ENCODE measurements around the gene FLNC. TPM values are rescaled to one million over a fixed set of nuclear protein-coding genes. Genes with fewer than 3 reads are reported as not detected.

Gene FLNC
- total RNA-seq, 4 donors from 2014 or later: 4.2 to 23.1 (median 6.5) TPM

- H3K36me3 ChIP-seq: no peaks in the 10 kb centered on the region
- no peak overlapping the region for H3K27ac ChIP-seq
- DNase-seq: no peak
- TF ChIP-seq POLR2A (IDR thresholded peaks at IDR 0.05) (no peak), CTCF (IDR thresholded peaks at IDR 0.05) (no peak)
- peaks cover 0 to 16% (median 2%) of the 10 kb centered on the region in 4 donors for H3K4me1 ChIP-seq
- no peaks in the 10 kb centered on the region for H3K9me3 ChIP-seq
- no peaks in the 10 kb centered on the region for H3K27me3 ChIP-seq
- H3K4me3 ChIP-seq: no peak overlapping the region
Measured at GRCh38 chr7:128882134-128882533, 51.9 kb downstream of the FLNC start.

- H3K9me3 ChIP-seq: no peaks in the 10 kb centered on the region
- no peaks in the 10 kb centered on the region for H3K36me3 ChIP-seq
- peak overlapping the region in 3 of 4 donors; percentile 61 to 76 (median 75) for H3K27ac ChIP-seq
- TF ChIP-seq CTCF (IDR thresholded peaks at IDR 0.05) (peak; percentile 58 to 97 (median 90)), POLR2A (IDR thresholded peaks at IDR 0.05) (peak; percentile 39 to 64)
- H3K4me3 ChIP-seq: peak overlapping the region; percentile 41 to 50 (median 49)
- no peaks in the 10 kb centered on the region for H3K27me3 ChIP-seq
- peak; percentile 85 to 94 (median 92) for DNase-seq
- peaks cover 0 to 11% (median 2%) of the 10 kb centered on the region in 4 donors for H3K4me1 ChIP-seq
Measured at GRCh38 chr7:128883622-128884448, 53.6 kb downstream of the FLNC start.

DNA sequence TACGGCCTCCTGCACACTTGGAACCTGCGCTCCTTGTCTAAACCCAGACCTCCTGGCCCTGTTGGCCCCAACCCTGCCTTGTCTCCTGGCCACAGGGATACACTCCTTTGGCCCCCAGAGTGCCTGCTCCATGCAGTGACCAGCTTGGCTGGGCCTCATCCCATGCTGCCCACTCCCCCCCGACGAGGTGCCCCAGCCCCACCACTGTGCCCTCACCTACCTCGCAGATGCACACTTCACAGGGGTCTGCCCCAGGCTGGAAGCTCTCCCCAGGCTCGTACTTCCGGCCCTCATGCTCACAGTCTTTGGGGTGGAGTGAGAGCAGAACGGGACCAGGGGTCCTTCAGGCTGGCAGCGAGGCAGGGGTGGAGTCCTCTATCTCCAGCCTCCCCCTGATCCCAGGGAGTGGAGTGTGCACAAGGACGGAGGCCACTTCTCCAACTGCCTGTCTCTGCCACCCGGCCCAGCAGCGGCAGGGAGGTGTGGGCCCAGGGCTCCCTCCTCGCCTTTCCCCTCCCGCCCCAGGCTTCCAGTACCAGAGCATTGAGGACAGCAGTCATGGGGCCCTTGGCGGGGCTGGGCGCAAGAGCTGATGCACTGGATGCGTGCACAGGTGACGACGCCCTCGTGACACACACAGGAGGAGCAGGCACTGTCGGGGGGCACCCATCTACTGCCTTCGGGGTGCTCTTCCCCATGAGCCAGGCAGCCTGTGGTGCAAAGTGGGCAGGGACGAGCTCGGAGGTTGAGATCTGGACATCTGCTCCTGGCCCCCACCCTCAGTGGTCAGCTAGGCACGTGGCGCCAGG is 54.6 kb downstream of the FLNC start:
- Histone ChIP-seq H3K27me3 (no peaks in the 10 kb centered on the region), H3K4me1 (peaks cover 0 to 11% (median 2%) of the 10 kb centered on the region in 4 donors), H3K4me3 (no peak overlapping the region), H3K27ac (peak overlapping the region in 1 of 4 donors; percentile 75), H3K36me3 (no peaks in the 10 kb centered on the region), H3K9me3 (no peaks in the 10 kb centered on the region)
- DNase-seq: peak in 1 of 3 donors; percentile 46
- no peak for TF ChIP-seq POLR2A (IDR thresholded peaks at IDR 0.05)
- no peak for TF ChIP-seq CTCF (IDR thresholded peaks at IDR 0.05)

GRCh38 chr7:128885370-128886187 is 55.4 kb downstream of the FLNC start:
- Histone ChIP-seq H3K27me3 (peaks cover 0 to 2% of the 10 kb centered on the region in 2 donors), H3K4me1 (peaks cover 0 to 11% (median 2%) of the 10 kb centered on the region in 4 donors), H3K27ac (no peak overlapping the region), H3K4me3 (no peak overlapping the region), H3K9me3 (no peaks in the 10 kb centered on the region), H3K36me3 (no peaks in the 10 kb centered on the region)
- no peak for TF ChIP-seq POLR2A (IDR thresholded peaks at IDR 0.05)
- no peak for DNase-seq

GRCh38 chr7:128886391-128887168 is 56.4 kb downstream of the FLNC start:
- H3K9me3 ChIP-seq: no peaks in the 10 kb centered on the region
- H3K4me1 ChIP-seq: peaks cover 3 to 20% (median 5%) of the 10 kb centered on the region in 4 donors
- H3K27ac ChIP-seq: no peak overlapping the region
- TF ChIP-seq CTCF (IDR thresholded peaks at IDR 0.05) (no peak), POLR2A (IDR thresholded peaks at IDR 0.05) (no peak)
- no peaks in the 10 kb centered on the region for H3K36me3 ChIP-seq
- H3K4me3 ChIP-seq: no peak overlapping the region
- DNase-seq: peak in 1 of 3 donors; percentile 43
- H3K27me3 ChIP-seq: peaks cover 0 to 12% of the 10 kb centered on the region in 2 donors
